ENCODE data around the gene NRAS. TPM values are rescaled to one million over a fixed set of nuclear protein-coding genes. Genes with fewer than 3 reads are reported as not detected.

The NRAS gene
- total RNA-seq, 1 experiment from 2014 or later, result 53.5 TPM

DNA sequence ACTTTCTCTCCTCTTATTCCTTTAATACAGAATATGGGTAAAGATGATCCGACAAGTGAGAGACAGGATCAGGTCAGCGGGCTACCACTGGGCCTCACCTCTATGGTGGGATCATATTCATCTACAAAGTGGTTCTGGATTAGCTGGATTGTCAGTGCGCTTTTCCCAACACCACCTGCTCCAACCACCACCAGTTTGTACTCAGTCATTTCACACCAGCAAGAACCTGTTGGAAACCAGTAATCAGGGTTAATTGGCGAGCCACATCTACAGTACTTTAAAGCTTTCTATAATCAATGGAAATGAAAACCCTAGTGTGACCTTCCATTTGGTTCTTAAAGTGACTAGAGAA is 643 bp downstream of the NRAS start:
- ATAC-seq, result no peak
- no peaks in the 10 kb centered on the region for H3K9me3 Mint-ChIP-seq
- peak overlapping the region; percentile 96 for H3K4me3 Mint-ChIP-seq
- no peaks in the 10 kb centered on the region for H3K27me3 Mint-ChIP-seq (ENCODE audit: low read depth)
- peak overlapping the region; percentile 99 for H3K27ac Mint-ChIP-seq
- no peak for DNase-seq (ENCODE audit: low spot score)
- TF ChIP-seq ZNF232 (CRISPR knock-in tag; IDR thresholded peaks at IDR 0.05) (no peak), RELA (CRISPR knock-in tag; IDR thresholded peaks at IDR 0.05; ENCODE audit: borderline replicate concordance) (no peak), ZNF317 (CRISPR knock-in tag; IDR thresholded peaks at IDR 0.05; ENCODE audit: borderline replicate concordance, low read depth) (no peak), KAT7 (CRISPR knock-in tag; IDR thresholded peaks at IDR 0.05; ENCODE audit: borderline replicate concordance) (no peak)
- TF ChIP-seq, protein P1, sequence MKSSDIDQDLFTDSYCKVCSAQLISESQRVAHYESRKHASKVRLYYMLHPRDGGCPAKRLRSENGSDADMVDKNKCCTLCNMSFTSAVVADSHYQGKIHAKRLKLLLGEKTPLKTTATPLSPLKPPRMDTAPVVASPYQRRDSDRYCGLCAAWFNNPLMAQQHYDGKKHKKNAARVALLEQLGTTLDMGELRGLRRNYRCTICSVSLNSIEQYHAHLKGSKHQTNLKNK (CRISPR knock-in tag; IDR thresholded peaks at IDR 0.05), result no peak
- TF ChIP-seq, protein P2, sequence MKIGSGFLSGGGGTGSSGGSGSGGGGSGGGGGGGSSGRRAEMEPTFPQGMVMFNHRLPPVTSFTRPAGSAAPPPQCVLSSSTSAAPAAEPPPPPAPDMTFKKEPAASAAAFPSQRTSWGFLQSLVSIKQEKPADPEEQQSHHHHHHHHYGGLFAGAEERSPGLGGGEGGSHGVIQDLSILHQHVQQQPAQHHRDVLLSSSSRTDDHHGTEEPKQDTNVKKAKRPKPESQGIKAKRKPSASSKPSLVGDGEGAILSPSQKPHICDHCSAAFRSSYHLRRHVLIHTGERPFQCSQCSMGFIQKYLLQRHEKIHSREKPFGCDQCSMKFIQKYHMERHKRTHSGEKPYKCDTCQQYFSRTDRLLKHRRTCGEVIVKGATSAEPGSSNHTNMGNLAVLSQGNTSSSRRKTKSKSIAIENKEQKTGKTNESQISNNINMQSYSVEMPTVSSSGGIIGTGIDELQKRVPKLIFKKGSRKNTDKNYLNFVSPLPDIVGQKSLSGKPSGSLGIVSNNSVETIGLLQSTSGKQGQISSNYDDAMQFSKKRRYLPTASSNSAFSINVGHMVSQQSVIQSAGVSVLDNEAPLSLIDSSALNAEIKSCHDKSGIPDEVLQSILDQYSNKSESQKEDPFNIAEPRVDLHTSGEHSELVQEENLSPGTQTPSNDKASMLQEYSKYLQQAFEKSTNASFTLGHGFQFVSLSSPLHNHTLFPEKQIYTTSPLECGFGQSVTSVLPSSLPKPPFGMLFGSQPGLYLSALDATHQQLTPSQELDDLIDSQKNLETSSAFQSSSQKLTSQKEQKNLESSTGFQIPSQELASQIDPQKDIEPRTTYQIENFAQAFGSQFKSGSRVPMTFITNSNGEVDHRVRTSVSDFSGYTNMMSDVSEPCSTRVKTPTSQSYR (CRISPR knock-in tag; IDR thresholded peaks at IDR 0.05), result no peak
- TF ChIP-seq, protein P3, sequence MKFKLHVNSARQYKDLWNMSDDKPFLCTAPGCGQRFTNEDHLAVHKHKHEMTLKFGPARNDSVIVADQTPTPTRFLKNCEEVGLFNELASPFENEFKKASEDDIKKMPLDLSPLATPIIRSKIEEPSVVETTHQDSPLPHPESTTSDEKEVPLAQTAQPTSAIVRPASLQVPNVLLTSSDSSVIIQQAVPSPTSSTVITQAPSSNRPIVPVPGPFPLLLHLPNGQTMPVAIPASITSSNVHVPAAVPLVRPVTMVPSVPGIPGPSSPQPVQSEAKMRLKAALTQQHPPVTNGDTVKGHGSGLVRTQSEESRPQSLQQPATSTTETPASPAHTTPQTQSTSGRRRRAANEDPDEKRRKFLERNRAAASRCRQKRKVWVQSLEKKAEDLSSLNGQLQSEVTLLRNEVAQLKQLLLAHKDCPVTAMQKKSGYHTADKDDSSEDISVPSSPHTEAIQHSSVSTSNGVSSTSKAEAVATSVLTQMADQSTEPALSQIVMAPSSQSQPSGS (CRISPR knock-in tag; IDR thresholded peaks at IDR 0.05; ENCODE audit: borderline replicate concordance, low read depth), result no peak
- POLR2A ChIA-PET, result interaction anchor here (0.8 to 2.0 kb wide), 3 partner anchors 16 to 46 kb away, joined by 3 to 7 read pairs (median 5); partner anchors contain the start of genes CSDE1 and DENND2C
- H3K4me1 Mint-ChIP-seq, result peaks cover 9% of the 10 kb centered on the region
- CTCF ChIA-PET, result interaction anchor here (0.8 kb wide), 1 partner anchor 397 kb away, joined by 3 read pairs; no protein-coding TSS in a partner anchor
- peaks cover 43% of the 10 kb centered on the region for H3K36me3 Mint-ChIP-seq

DNA sequence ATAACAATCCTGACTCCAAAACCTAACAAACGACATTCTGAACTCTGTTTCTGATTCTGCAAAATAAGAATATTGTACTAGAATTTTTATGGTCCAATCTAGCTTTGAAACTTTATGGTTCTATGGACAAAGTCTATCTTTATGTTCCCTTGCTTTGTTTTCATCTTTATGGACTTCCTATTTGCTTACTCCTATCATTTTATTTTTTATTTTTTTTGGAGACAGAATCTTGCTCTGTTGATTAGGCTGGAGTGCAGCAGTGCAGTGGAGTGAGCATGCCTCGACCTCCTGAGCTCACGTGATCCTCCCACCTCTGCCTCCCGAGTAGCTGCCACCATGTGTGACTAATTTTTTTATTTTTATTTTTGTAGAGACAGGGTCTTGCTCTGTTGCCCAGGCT is 3.6 kb downstream of the NRAS start:
- POLR2A ChIA-PET, result no interaction called here
- no peaks in the 10 kb centered on the region for H3K27me3 Mint-ChIP-seq (ENCODE audit: low read depth)
- no peaks in the 10 kb centered on the region for H3K9me3 Mint-ChIP-seq
- no peak overlapping the region for H3K4me3 Mint-ChIP-seq
- H3K27ac Mint-ChIP-seq, result no peak overlapping the region
- DNase-seq (ENCODE audit: low spot score) (no peak), ATAC-seq (no peak)
- CTCF ChIA-PET, result no interaction called here
- peaks cover 9% of the 10 kb centered on the region for H3K4me1 Mint-ChIP-seq
- H3K36me3 Mint-ChIP-seq, result peaks cover 38% of the 10 kb centered on the region
- TF ChIP-seq ZNF138 (CRISPR knock-in tag; conservative IDR thresholded peaks at IDR 0.05) (no peak), TEAD1 (CRISPR knock-in tag; IDR thresholded peaks at IDR 0.05) (no peak), TP53 (CRISPR knock-in tag; IDR thresholded peaks at IDR 0.05) (no peak), EMX1 (CRISPR knock-in tag; IDR thresholded peaks at IDR 0.05) (no peak), GTF2I (CRISPR knock-in tag; conservative IDR thresholded peaks at IDR 0.05) (no peak), NFYB (CRISPR knock-in tag; conservative IDR thresholded peaks at IDR 0.05; ENCODE audit: low read depth) (no peak), NFATC4 (CRISPR knock-in tag; IDR thresholded peaks at IDR 0.05) (no peak), RELA (CRISPR knock-in tag; IDR thresholded peaks at IDR 0.05; ENCODE audit: borderline replicate concordance) (no peak)
- TF ChIP-seq, protein P4, sequence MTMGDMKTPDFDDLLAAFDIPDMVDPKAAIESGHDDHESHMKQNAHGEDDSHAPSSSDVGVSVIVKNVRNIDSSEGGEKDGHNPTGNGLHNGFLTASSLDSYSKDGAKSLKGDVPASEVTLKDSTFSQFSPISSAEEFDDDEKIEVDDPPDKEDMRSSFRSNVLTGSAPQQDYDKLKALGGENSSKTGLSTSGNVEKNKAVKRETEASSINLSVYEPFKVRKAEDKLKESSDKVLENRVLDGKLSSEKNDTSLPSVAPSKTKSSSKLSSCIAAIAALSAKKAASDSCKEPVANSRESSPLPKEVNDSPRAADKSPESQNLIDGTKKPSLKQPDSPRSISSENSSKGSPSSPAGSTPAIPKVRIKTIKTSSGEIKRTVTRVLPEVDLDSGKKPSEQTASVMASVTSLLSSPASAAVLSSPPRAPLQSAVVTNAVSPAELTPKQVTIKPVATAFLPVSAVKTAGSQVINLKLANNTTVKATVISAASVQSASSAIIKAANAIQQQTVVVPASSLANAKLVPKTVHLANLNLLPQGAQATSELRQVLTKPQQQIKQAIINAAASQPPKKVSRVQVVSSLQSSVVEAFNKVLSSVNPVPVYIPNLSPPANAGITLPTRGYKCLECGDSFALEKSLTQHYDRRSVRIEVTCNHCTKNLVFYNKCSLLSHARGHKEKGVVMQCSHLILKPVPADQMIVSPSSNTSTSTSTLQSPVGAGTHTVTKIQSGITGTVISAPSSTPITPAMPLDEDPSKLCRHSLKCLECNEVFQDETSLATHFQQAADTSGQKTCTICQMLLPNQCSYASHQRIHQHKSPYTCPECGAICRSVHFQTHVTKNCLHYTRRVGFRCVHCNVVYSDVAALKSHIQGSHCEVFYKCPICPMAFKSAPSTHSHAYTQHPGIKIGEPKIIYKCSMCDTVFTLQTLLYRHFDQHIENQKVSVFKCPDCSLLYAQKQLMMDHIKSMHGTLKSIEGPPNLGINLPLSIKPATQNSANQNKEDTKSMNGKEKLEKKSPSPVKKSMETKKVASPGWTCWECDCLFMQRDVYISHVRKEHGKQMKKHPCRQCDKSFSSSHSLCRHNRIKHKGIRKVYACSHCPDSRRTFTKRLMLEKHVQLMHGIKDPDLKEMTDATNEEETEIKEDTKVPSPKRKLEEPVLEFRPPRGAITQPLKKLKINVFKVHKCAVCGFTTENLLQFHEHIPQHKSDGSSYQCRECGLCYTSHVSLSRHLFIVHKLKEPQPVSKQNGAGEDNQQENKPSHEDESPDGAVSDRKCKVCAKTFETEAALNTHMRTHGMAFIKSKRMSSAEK (CRISPR knock-in tag; IDR thresholded peaks at IDR 0.05; ENCODE audit: borderline replicate concordance), result no peak
- TF ChIP-seq, protein P5, sequence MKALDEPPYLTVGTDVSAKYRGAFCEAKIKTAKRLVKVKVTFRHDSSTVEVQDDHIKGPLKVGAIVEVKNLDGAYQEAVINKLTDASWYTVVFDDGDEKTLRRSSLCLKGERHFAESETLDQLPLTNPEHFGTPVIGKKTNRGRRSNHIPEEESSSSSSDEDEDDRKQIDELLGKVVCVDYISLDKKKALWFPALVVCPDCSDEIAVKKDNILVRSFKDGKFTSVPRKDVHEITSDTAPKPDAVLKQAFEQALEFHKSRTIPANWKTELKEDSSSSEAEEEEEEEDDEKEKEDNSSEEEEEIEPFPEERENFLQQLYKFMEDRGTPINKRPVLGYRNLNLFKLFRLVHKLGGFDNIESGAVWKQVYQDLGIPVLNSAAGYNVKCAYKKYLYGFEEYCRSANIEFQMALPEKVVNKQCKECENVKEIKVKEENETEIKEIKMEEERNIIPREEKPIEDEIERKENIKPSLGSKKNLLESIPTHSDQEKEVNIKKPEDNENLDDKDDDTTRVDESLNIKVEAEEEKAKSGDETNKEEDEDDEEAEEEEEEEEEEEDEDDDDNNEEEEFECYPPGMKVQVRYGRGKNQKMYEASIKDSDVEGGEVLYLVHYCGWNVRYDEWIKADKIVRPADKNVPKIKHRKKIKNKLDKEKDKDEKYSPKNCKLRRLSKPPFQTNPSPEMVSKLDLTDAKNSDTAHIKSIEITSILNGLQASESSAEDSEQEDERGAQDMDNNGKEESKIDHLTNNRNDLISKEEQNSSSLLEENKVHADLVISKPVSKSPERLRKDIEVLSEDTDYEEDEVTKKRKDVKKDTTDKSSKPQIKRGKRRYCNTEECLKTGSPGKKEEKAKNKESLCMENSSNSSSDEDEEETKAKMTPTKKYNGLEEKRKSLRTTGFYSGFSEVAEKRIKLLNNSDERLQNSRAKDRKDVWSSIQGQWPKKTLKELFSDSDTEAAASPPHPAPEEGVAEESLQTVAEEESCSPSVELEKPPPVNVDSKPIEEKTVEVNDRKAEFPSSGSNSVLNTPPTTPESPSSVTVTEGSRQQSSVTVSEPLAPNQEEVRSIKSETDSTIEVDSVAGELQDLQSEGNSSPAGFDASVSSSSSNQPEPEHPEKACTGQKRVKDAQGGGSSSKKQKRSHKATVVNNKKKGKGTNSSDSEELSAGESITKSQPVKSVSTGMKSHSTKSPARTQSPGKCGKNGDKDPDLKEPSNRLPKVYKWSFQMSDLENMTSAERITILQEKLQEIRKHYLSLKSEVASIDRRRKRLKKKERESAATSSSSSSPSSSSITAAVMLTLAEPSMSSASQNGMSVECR (CRISPR knock-in tag; IDR thresholded peaks at IDR 0.05; ENCODE audit: borderline replicate concordance), result no peak
- TF ChIP-seq, protein P6, sequence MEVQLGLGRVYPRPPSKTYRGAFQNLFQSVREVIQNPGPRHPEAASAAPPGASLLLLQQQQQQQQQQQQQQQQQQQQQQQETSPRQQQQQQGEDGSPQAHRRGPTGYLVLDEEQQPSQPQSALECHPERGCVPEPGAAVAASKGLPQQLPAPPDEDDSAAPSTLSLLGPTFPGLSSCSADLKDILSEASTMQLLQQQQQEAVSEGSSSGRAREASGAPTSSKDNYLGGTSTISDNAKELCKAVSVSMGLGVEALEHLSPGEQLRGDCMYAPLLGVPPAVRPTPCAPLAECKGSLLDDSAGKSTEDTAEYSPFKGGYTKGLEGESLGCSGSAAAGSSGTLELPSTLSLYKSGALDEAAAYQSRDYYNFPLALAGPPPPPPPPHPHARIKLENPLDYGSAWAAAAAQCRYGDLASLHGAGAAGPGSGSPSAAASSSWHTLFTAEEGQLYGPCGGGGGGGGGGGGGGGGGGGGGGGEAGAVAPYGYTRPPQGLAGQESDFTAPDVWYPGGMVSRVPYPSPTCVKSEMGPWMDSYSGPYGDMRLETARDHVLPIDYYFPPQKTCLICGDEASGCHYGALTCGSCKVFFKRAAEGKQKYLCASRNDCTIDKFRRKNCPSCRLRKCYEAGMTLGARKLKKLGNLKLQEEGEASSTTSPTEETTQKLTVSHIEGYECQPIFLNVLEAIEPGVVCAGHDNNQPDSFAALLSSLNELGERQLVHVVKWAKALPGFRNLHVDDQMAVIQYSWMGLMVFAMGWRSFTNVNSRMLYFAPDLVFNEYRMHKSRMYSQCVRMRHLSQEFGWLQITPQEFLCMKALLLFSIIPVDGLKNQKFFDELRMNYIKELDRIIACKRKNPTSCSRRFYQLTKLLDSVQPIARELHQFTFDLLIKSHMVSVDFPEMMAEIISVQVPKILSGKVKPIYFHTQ (CRISPR knock-in tag; IDR thresholded peaks at IDR 0.05), result no peak
- TF ChIP-seq, protein P7, sequence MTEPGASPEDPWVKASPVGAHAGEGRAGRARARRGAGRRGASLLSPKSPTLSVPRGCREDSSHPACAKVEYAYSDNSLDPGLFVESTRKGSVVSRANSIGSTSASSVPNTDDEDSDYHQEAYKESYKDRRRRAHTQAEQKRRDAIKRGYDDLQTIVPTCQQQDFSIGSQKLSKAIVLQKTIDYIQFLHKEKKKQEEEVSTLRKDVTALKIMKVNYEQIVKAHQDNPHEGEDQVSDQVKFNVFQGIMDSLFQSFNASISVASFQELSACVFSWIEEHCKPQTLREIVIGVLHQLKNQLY (CRISPR knock-in tag; IDR thresholded peaks at IDR 0.05), result no peak
